CD4-positive, CD25-positive, alpha-beta regulatory T cell (primary cell): Measurements from ENCODE around the gene ACTL10. TPM values are rescaled to one million over a fixed set of nuclear protein-coding genes. Genes with fewer than 3 reads are reported as not detected.

Experiments
- ATAC-seq, 2 donors: fragments of 150-1000 bp; cut with Tn5 transposase; one replicate each; pipeline ENCODE4 v1.10.0; 2021; ENCODE audit warnings: low read depth in 2 of 2, moderate number of reproducible peaks in 2 of 2, moderate library complexity in 1 of 2
- DNase-seq, 3 donors: peaks; one replicate each; pipeline versions ENCODE4 v3.0.0 to v3.0.0-alpha.2; 2012 to 2022; ENCODE audit warnings: mixed read lengths in 1 of 3
- H3K27ac ChIP-seq: one replicate; pipeline ENCODE4 v1.7.0; 2013; ENCODE audit warnings: mild to moderate bottlenecking, low read length; ENCODE audit not compliant: insufficient read depth, poor library complexity, severe bottlenecking
- H3K27me3 ChIP-seq: one replicate; pipeline ENCODE4 v1.7.0; 2013; ENCODE audit warnings: low read length; ENCODE audit not compliant: control insufficient read depth, insufficient read depth
- H3K36me3 ChIP-seq: one replicate; pipeline ENCODE4 v1.7.0; 2013; ENCODE audit warnings: mild to moderate bottlenecking, low read length, moderate library complexity; ENCODE audit not compliant: control insufficient read depth, insufficient read depth
- H3K4me1 ChIP-seq: 2 replicates; pipeline ENCODE4 v1.7.0; 2013; ENCODE audit warnings: mild to moderate bottlenecking, low read length; ENCODE audit not compliant: insufficient read depth, control insufficient read depth, poor library complexity, severe bottlenecking
- H3K4me3 ChIP-seq: one replicate; pipeline ENCODE4 v1.7.0; 2013; ENCODE audit warnings: low read depth, mild to moderate bottlenecking, low read length, moderate library complexity
- H3K9me3 ChIP-seq, 2 experiments: 1 replicate in 1 of 2; 2 replicates in 1 of 2; pipeline ENCODE4 v1.7.0; 2013; ENCODE audit warnings: low read length in 2 of 2, mild to moderate bottlenecking in 1 of 2, moderate library complexity in 1 of 2; ENCODE audit not compliant: control insufficient read depth in 2 of 2
- H3K27ac Mint-ChIP-seq, 3 donors: one replicate each; pipeline ENCODE4 v1.8.0; 2020 to 2022; ENCODE audit warnings: mild to moderate bottlenecking in 3 of 3, mixed read lengths in 3 of 3, moderate library complexity in 2 of 3
- H3K27me3 Mint-ChIP-seq: one replicate; pipeline ENCODE4 v1.8.0; 2022; ENCODE audit warnings: mild to moderate bottlenecking, mixed read lengths
- H3K36me3 Mint-ChIP-seq: one replicate; pipeline ENCODE4 v1.8.0; 2020; ENCODE audit warnings: mixed read lengths
- H3K4me1 Mint-ChIP-seq, 4 donors: one replicate each; pipeline ENCODE4 v1.8.0; 2020 to 2022; ENCODE audit warnings: mixed read lengths in 4 of 4, mild to moderate bottlenecking in 1 of 4
- H3K4me3 Mint-ChIP-seq, 4 donors: one replicate each; pipeline ENCODE4 v1.8.0; 2020 to 2022; ENCODE audit warnings: mild to moderate bottlenecking in 4 of 4, mixed read lengths in 4 of 4, moderate library complexity in 3 of 4
- H3K9me3 Mint-ChIP-seq, 7 donors: one replicate each; pipeline ENCODE4 v1.8.0; 2020 to 2022; ENCODE audit warnings: mixed read lengths in 7 of 7, mild to moderate bottlenecking in 3 of 7, moderate library complexity in 2 of 7
- polyA plus RNA-seq, 4 donors: library from polyadenylated mRNA; unstranded; fragments of 300-500 nt; fragmentation: Illumina TruSeq; gene quantifications; one replicate each; pipeline ENCODE4 v1.2.3, GENCODE V29; 2021
- total RNA-seq: library from RNA; stranded (reverse); gene quantifications from one replicate; pipeline ENCODE4 v1.2.3, GENCODE V29; 2022

The ACTL10 gene
- total and polyA plus RNA-seq, 5 donors from 2014 or later = 2.0 to 11.6 (median 8.4) TPM

GRCh38 chr20:33679758-33680485 lies 13.2 kb downstream of the ACTL10 start:
- Mint-ChIP-seq H3K36me3 (no peaks in the 10 kb centered on the region), H3K4me1 (peaks cover 9 to 54% (median 29%) of the 10 kb centered on the region in 4 donors)
- no peaks in the 10 kb centered on the region for H3K36me3 ChIP-seq

GRCh38 chr20:33680686-33681085 lies 13.9 kb downstream of the ACTL10 start:
- Histone ChIP-seq H3K27me3 (no peaks in the 10 kb centered on the region), H3K9me3 (no peaks in the 10 kb centered on the region), H3K36me3 (no peaks in the 10 kb centered on the region), H3K4me3 (no peak overlapping the region), H3K4me1 (peaks cover 37% of the 10 kb centered on the region), H3K27ac (no peak overlapping the region)
- Mint-ChIP-seq H3K36me3 (no peaks in the 10 kb centered on the region), H3K27me3 (no peaks in the 10 kb centered on the region), H3K9me3 (no peaks in the 10 kb centered on the region), H3K4me1 (peaks cover 5 to 54% (median 30%) of the 10 kb centered on the region in 4 donors), H3K4me3 (peak overlapping the region in 3 of 4 donors; percentile 39 to 73 (median 52)), H3K27ac (peak overlapping the region; percentile 54 to 73 (median 56))
- ATAC-seq (no peak), DNase-seq (no peak)

More at GRCh38 chr20:33679758-33680485, 13.2 kb downstream of the ACTL10 start:
- peak overlapping the region; percentile 86 to 98 (median 88) for H3K27ac Mint-ChIP-seq
- ATAC-seq = peak; percentile 43 to 58
- peak overlapping the region; percentile 63 for H3K27ac ChIP-seq
- no peaks in the 10 kb centered on the region for H3K9me3 ChIP-seq
- H3K27me3 Mint-ChIP-seq = no peaks in the 10 kb centered on the region
- H3K4me3 Mint-ChIP-seq = peak overlapping the region in 3 of 4 donors; percentile 36 to 80 (median 45)
- no peaks in the 10 kb centered on the region for H3K9me3 Mint-ChIP-seq
- H3K4me1 ChIP-seq = peaks cover 30% of the 10 kb centered on the region
- DNase-seq = peak in 2 of 3 donors; percentile 35 to 83
- H3K27me3 ChIP-seq = no peaks in the 10 kb centered on the region
- H3K4me3 ChIP-seq = peak overlapping the region; percentile 37

- Mint-ChIP-seq H3K36me3 (no peaks in the 10 kb centered on the region), H3K27ac (peak overlapping the region in 2 of 3 donors; percentile 34 to 54), H3K27me3 (no peaks in the 10 kb centered on the region), H3K4me3 (peak overlapping the region in 1 of 4 donors; percentile 39), H3K4me1 (peaks cover 5 to 54% (median 30%) of the 10 kb centered on the region in 4 donors), H3K9me3 (no peaks in the 10 kb centered on the region)
- Histone ChIP-seq H3K36me3 (no peaks in the 10 kb centered on the region), H3K27me3 (no peaks in the 10 kb centered on the region), H3K4me3 (no peak overlapping the region), H3K27ac (no peak overlapping the region), H3K4me1 (peaks cover 37% of the 10 kb centered on the region), H3K9me3 (no peaks in the 10 kb centered on the region)
- no peak for DNase-seq
- no peak for ATAC-seq
Measured at GRCh38 chr20:33681288-33681687, 14.5 kb downstream of the ACTL10 start.

- Histone ChIP-seq H3K4me3 (no peak overlapping the region), H3K4me1 (peaks cover 40% of the 10 kb centered on the region), H3K27me3 (no peaks in the 10 kb centered on the region), H3K36me3 (no peaks in the 10 kb centered on the region), H3K27ac (no peak overlapping the region), H3K9me3 (no peaks in the 10 kb centered on the region)
- Mint-ChIP-seq H3K4me1 (peaks cover 5 to 55% (median 33%) of the 10 kb centered on the region in 4 donors), H3K27me3 (no peaks in the 10 kb centered on the region), H3K27ac (peak overlapping the region in 1 of 3 donors; percentile 69), H3K36me3 (no peaks in the 10 kb centered on the region), H3K4me3 (peak overlapping the region in 1 of 4 donors; percentile 21), H3K9me3 (no peaks in the 10 kb centered on the region)
- no peak for DNase-seq
- ATAC-seq = no peak
Measured at GRCh38 chr20:33681728-33682353, 15.1 kb downstream of the ACTL10 start.

GRCh38 chr20:33684533-33685327 lies 18.0 kb downstream of the ACTL10 start:
- Mint-ChIP-seq H3K9me3 (no peaks in the 10 kb centered on the region), H3K36me3 (no peaks in the 10 kb centered on the region), H3K4me1 (peaks cover 0 to 44% (median 27%) of the 10 kb centered on the region in 4 donors), H3K27ac (peak overlapping the region; percentile 38 to 80 (median 58)), H3K27me3 (no peaks in the 10 kb centered on the region), H3K4me3 (peak overlapping the region; percentile 38 to 91 (median 80))
- ATAC-seq (no peak), DNase-seq (no peak)
- Histone ChIP-seq H3K4me1 (peaks cover 21% of the 10 kb centered on the region), H3K27ac (peak overlapping the region; percentile 60), H3K36me3 (no peaks in the 10 kb centered on the region), H3K4me3 (no peak overlapping the region), H3K9me3 (no peaks in the 10 kb centered on the region), H3K27me3 (no peaks in the 10 kb centered on the region)

- Histone ChIP-seq H3K27ac (peak overlapping the region; percentile 60), H3K27me3 (no peaks in the 10 kb centered on the region), H3K4me1 (peaks cover 18% of the 10 kb centered on the region), H3K4me3 (peak overlapping the region; percentile 48), H3K36me3 (no peaks in the 10 kb centered on the region), H3K9me3 (no peaks in the 10 kb centered on the region)
- Mint-ChIP-seq H3K9me3 (no peaks in the 10 kb centered on the region), H3K27me3 (no peaks in the 10 kb centered on the region), H3K4me1 (peaks cover 0 to 46% (median 31%) of the 10 kb centered on the region in 4 donors), H3K36me3 (no peaks in the 10 kb centered on the region), H3K27ac (peak overlapping the region in 2 of 3 donors; percentile 58 to 76), H3K4me3 (peak overlapping the region; percentile 65 to 83 (median 80))
- ATAC-seq = no peak
- peak in 2 of 3 donors; percentile 44 to 81 for DNase-seq
Measured at GRCh38 chr20:33685328-33686099, 18.8 kb downstream of the ACTL10 start.
